ENCODE data around the gene PLPPR2.
A peak's percentile ranks its signal among the peaks of the same experiment; 100 is the strongest.
"Not testable (repeated sequence)": the region's sequence is repeated elsewhere in the genome, so short reads cannot be mapped to it uniquely, and the experiment has no call there.

The PLPPR2 gene

DNA sequence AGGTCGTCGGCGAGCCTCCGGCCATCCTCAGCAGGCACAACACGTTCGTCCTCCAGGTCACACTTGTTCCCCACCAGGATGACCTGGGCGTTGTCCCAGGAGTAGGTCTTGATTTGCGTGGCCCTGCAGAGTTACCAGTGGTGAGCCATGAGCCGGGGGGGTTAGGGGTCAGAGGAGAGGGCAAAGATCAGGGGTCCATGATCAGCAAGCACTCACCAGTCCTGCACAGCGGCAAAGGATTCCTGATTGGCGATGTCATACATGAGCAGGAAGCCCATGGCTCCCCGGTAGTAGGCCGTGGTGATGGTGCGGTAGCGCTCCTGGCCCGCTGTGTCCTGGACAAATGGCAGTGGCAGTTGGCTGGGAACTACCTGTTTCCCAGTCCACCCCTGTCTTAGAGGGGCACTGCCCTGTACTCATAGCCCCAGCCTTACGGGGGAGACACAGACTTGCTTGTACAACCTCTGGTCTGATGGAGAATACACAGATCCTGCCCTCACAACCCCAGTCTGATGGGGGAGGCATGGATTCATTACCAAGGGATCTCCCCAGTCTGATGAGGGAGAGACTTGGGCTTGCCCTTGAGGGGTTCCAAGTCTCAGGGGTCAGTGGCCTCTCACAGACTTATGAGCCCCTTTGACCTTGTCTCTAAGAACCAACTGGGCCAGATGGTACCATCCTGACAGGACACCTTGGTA is 19.6 kb upstream of the PLPPR2 start:
- Mint-ChIP-seq H3K36me3 (peaks cover 47% of the 10 kb centered on the region), H3K9me3 (no peaks in the 10 kb centered on the region), H3K27ac (no peak overlapping the region), H3K4me1 (peaks cover 16% of the 10 kb centered on the region), H3K4me3 (no peak overlapping the region)
- DNase-seq (ENCODE audit: low spot score in 2 of 2) (no peak), ATAC-seq (no peak)

- H3K27ac Mint-ChIP-seq: no peak overlapping the region
- H3K4me3 Mint-ChIP-seq: peak overlapping the region; percentile 7
- H3K9me3 Mint-ChIP-seq: no peaks in the 10 kb centered on the region
- peaks cover 16% of the 10 kb centered on the region for H3K4me1 Mint-ChIP-seq
- DNase-seq (ENCODE audit: low spot score in 2 of 2) (no peak), ATAC-seq (no peak)
- peaks cover 42% of the 10 kb centered on the region for H3K36me3 Mint-ChIP-seq
Measured at GRCh38 chr19:11337080-11337479, 18.2 kb upstream of the PLPPR2 start.

DNA sequence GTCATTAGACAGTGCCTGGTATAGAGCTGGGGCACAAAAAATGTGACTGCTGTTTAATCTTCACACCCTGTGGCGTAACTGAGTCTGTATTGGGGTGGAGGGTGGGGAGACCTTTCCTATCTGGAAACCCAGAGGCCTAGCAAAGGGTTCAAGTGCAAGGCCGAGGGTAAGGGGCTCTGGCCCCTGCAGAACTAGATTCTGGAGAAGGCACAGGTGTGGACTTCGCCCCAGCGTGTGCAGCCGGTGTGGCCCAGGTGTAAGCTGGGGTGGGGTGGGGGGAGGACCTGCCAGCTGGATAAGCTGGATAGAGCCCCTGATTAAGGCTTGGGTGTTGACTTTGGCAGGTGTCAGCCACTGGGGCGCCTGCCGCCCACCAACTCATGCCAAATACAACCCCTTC is 17.1 kb upstream of the PLPPR2 start:
- Mint-ChIP-seq H3K9me3 (no peaks in the 10 kb centered on the region), H3K36me3 (peaks cover 45% of the 10 kb centered on the region), H3K4me3 (peak overlapping the region; percentile 79), H3K27ac (no peak overlapping the region), H3K4me1 (peaks cover 16% of the 10 kb centered on the region)
- ATAC-seq (no peak), DNase-seq (ENCODE audit: low spot score in 2 of 2) (no peak)

GRCh38 chr19:11338569-11339253 is 16.5 kb upstream of the PLPPR2 start:
- DNase-seq (ENCODE audit: low spot score in 2 of 2) (no peak), ATAC-seq (no peak)
- no peaks in the 10 kb centered on the region for H3K9me3 Mint-ChIP-seq
- H3K4me1 Mint-ChIP-seq: peaks cover 16% of the 10 kb centered on the region
- peaks cover 39% of the 10 kb centered on the region for H3K36me3 Mint-ChIP-seq
- peak overlapping the region; percentile 76 for H3K27ac Mint-ChIP-seq
- H3K4me3 Mint-ChIP-seq: peak overlapping the region; percentile 79

DNA sequence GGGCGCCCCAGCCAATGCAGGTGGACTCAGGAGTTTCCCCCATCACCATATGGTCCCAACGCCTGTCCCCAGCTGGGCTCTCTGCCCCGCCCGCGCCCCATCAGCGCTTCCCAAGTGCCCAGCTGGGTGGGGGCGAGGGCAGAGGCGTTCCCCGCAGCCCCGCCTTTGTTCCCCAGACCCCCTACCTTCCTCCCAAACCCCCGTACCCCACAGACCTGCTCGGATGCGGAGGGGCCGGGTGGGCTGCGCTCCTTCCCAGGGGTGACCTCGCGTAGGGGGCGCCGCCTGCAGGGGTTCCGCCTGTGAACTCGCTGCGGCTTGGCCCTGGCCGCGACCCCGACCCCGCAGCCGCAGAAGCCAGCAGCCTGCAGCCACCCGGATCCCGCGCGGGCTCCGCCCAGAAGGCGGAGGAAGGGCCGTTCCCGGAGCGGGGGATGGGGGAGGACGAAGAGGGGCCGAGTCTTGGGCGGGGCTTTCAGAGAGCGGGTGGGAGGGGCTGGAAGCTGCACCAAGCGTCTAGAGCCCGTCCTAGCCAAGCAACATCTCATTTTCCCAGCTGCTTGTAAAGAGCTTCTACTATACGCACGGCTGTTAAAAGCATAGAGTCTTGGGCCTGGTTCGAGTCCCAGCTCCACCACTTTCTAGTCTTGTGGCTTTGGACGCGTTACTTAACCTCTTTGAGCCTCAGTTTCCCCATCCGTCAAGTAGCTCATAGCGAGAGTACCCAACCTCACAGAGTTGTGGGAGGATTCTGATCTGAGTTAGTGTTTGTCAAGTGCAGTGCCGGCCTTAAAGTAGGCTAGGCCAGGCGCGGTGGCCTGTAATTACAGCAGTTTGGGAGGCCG is 15.8 kb upstream of the PLPPR2 start, which contains the start of gene RAB3D:
TSS of gene RAB3D (minus strand) at position 404 of the 845 bp plus-strand sequence. CDS start 2,258 bp downstream, outside the sequence.
- Mint-ChIP-seq H3K27ac (peak within 1 kb of the TSS; percentile 76), H3K9me3 (no peaks in the 10 kb centered on the region), H3K36me3 (peaks cover 31% of the 10 kb centered on the region), H3K4me1 (peaks cover 19% of the 10 kb centered on the region), H3K4me3 (peak within 1 kb of the TSS; percentile 79)
- DNase-seq (ENCODE audit: low spot score in 2 of 2): peak; percentile 70 to 87
- peak; percentile 95 for ATAC-seq

- Mint-ChIP-seq H3K36me3 (peaks cover 25% of the 10 kb centered on the region), H3K4me1 (peaks cover 25% of the 10 kb centered on the region), H3K27ac (peak overlapping the region; percentile 76), H3K4me3 (peak overlapping the region; percentile 79)
- not testable (repeated sequence) for DNase-seq (ENCODE audit: low spot score in 2 of 2); H3K9me3 Mint-ChIP-seq; ATAC-seq
Measured at GRCh38 chr19:11340099-11340467, 15.1 kb upstream of the PLPPR2 start.

DNA sequence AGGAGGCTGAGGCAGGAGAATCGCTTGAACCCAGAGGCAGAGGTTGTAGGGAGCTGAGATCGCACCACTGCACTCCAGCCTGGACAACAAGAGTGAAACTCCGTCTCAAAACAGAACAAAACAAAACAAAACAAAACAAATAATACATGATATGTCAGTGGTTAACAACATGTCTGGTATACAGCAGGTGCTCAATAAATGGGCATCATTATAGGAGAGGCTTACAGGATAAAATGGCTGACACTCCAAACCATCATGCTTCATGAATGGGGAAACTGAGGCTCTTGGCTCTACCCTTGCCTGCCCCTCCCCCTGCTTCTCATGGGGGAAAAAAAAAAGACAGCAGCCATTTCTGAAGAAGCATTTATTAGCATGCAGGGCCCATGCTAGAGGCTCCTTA is 12.8 kb upstream of the PLPPR2 start:
- Mint-ChIP-seq H3K9me3 (no peaks in the 10 kb centered on the region), H3K4me3 (no peak overlapping the region), H3K27ac (no peak overlapping the region), H3K36me3 (peaks cover 21% of the 10 kb centered on the region), H3K4me1 (peaks cover 49% of the 10 kb centered on the region)
- ATAC-seq (no peak), DNase-seq (ENCODE audit: low spot score in 2 of 2) (no peak)

- peaks cover 24% of the 10 kb centered on the region for H3K36me3 Mint-ChIP-seq
- DNase-seq (ENCODE audit: low spot score in 2 of 2) (no peak), ATAC-seq (no peak)
- peaks cover 40% of the 10 kb centered on the region for H3K4me1 Mint-ChIP-seq
- peak overlapping the region; percentile 99 for H3K4me3 Mint-ChIP-seq
- peaks cover 4% of the 10 kb centered on the region for H3K9me3 Mint-ChIP-seq
- peak overlapping the region; percentile 99 for H3K27ac Mint-ChIP-seq
Measured at GRCh38 chr19:11345122-11345803, 10.0 kb upstream of the PLPPR2 start.

DNA sequence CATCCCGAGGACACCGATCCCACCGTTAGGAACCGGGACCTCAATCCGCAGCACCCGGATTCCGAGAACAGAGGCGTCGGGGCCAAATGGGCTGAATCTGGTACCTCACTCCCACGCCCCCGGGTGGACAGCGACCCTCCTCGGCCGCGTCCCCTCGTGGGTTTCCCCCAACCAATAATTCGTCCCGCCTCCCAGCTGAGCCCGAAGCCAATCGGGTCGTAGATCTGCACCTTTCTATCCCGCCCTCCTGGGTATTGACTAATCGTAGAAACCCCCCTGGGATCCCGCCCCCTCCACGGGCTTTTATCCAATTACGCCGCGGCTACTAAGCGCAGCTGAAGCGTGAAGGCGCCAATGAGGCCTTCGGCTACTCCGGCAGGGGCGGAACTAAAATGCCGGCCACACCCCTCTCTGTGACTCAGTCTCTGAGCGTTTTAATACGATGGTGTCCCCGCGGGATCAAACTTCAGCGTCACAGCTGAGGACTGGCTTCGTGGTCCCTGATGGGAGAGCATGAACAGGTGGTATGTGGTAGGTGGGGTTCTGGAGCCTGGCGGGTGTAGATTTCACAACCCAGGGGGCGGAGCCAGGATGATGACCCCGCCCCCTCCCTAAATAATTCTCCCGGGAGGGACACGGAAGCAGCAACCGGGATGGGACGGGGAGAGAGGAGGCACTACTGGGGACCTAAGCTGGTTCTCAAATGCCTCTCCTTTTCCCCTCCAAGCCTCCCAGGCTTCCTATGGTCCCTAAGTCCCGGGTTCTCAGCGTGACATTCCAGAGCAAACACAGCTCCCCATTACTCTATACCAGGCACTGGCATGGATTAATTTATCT is 8.9 kb upstream of the PLPPR2 start, which contains the start of the genes CCDC159 and TMEM205:
TSS of gene CCDC159 (plus strand) at position 416 of the 837 bp plus-strand sequence. CDS start at position 504, 88 bp downstream.
TSS of gene TMEM205 (minus strand) at position 165 of the 837 bp plus-strand sequence. CDS start 649 bp downstream, outside the sequence.
- H3K27ac Mint-ChIP-seq: peak within 1 kb of the TSS; percentile 99
- ATAC-seq: peak; percentile 97
- peaks cover 4% of the 10 kb centered on the region for H3K9me3 Mint-ChIP-seq
- peaks cover 24% of the 10 kb centered on the region for H3K36me3 Mint-ChIP-seq
- peak within 1 kb of the TSS; percentile 99 for H3K4me3 Mint-ChIP-seq
- DNase-seq (ENCODE audit: low spot score in 2 of 2): peak; percentile 88 to 97
- peaks cover 40% of the 10 kb centered on the region for H3K4me1 Mint-ChIP-seq

- Mint-ChIP-seq H3K27ac (peak overlapping the region; percentile 99), H3K4me3 (peak overlapping the region; percentile 99), H3K36me3 (peaks cover 17% of the 10 kb centered on the region), H3K9me3 (peaks cover 4% of the 10 kb centered on the region), H3K4me1 (peaks cover 40% of the 10 kb centered on the region)
- DNase-seq (ENCODE audit: low spot score in 2 of 2): no peak
- ATAC-seq: no peak
Measured at GRCh38 chr19:11347546-11348039, 7.6 kb upstream of the PLPPR2 start.

- Mint-ChIP-seq H3K36me3 (peaks cover 13% of the 10 kb centered on the region), H3K4me3 (no peak overlapping the region), H3K4me1 (peaks cover 39% of the 10 kb centered on the region), H3K27ac (no peak overlapping the region), H3K9me3 (peaks cover 4% of the 10 kb centered on the region)
- DNase-seq (ENCODE audit: low spot score in 2 of 2) (no peak), ATAC-seq (no peak)
Measured at GRCh38 chr19:11349171-11349570, 6.1 kb upstream of the PLPPR2 start.

DNA sequence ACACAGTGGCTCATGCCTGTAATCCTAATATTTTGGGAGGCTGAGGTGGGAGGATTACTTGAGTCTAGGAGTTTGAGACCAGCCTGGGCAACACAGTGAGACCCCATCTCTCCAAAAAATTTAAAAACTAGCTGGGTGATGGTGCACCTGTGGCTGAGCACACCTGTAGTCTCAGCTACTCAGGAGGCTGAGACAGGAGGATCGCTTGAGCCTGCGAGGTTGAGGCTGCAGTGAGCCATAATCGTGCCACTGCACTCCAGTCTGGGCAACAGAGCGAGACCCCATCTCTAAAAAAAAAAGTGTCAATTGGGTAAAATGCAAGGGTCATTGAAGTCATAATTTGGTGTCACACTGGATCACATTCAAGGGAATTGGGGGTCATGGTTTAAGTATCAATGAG is 1.1 kb upstream of the PLPPR2 start:
- H3K9me3 Mint-ChIP-seq; H3K27ac Mint-ChIP-seq; DNase-seq (ENCODE audit: low spot score in 2 of 2); ATAC-seq; H3K36me3 Mint-ChIP-seq: not testable (repeated sequence)
- Mint-ChIP-seq H3K4me3 (peak overlapping the region; percentile 70), H3K4me1 (peaks cover 16% of the 10 kb centered on the region)

DNA sequence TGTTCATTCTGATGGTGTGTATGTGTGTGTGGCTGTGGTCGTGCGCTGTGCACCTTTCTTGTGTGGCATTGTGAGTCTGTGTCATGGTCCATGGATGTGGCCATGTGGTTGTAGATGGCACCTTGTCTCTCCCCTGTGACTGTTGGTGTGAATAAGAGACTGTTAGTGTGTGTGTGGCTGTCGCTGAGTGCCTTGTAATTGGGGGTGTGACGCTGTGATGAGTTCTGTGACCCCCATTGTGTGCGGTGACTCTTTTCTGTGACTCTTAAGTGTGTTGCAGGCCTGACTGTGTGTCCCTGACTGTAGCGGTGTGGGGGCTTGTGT is 804 bp downstream of the PLPPR2 start:
- peak; percentile 35 for ATAC-seq

More for the DNA sequence above, 804 bp downstream of the PLPPR2 start:
- DNase-seq (ENCODE audit: low spot score in 2 of 2): no peak
- peak overlapping the region; percentile 53 for H3K27ac Mint-ChIP-seq
- no peaks in the 10 kb centered on the region for H3K9me3 Mint-ChIP-seq
- no peaks in the 10 kb centered on the region for H3K36me3 Mint-ChIP-seq
- peak overlapping the region; percentile 70 for H3K4me3 Mint-ChIP-seq
- peaks cover 16% of the 10 kb centered on the region for H3K4me1 Mint-ChIP-seq
